Fibroblast of pulmonary artery (primary cell): ENCODE data around the gene EXOG.

Experiments
- DNase-seq: peaks from one replicate; pipeline ENCODE4 v3.0.0-alpha.2; 2010; ENCODE audit warnings: low read depth
- H3K4me3 ChIP-seq: replicated peaks from 2 replicates; pipeline ENCODE4 v1.5.1; 2011; ENCODE audit warnings: low read depth, mild to moderate bottlenecking, control low read depth, low read length, moderate library complexity
- CTCF ChIP-seq: IDR thresholded peaks from 2 replicates; pipeline ENCODE4 v1.5.1; 2011; ENCODE audit warnings: mild to moderate bottlenecking, control low read depth, low read length, inconsistent platforms; ENCODE audit errors: missing control alignments

EXOG gene

GRCh38 chr3:38560284-38560683 is 64.1 kb downstream of the EXOG start:
- DNase-seq: no peak
- no peak for TF ChIP-seq CTCF
- H3K4me3 ChIP-seq: no peak overlapping the region

DNA sequence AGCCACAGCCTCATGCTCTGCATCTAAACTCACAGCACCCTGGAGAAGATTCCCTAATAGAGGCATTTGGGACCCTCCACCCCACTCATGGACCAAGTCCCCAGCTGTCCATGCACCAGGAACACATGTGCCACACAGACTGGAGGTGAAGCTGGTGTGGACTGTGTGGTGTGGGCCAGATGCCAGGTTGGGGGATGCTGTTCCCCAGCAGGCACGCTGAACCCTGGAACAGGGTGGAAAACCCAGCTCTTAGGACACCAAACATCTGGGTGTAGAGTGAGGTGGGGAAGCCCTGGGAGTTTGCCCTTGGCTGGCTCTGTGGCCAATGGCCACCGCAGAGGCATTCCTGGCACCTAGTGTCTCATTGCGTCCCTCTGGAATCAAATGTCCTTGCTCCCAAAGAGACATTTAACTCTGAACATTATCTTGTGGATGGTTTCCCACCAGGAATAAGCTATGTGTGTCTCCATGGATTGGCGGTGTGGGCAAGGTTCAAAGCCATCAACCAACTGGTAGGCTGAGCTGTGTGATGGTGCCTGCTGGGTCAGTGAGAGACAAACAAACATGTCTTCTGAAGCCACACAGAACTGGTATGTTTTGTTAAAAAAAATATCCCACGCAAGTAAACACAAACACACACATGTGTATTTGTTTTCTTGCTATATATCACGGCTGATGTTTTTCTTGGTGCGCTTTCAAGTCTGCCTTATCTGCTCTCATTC is 65.0 kb downstream of the EXOG start:
- no peak for DNase-seq
- no peak overlapping the region for H3K4me3 ChIP-seq
- no peak for TF ChIP-seq CTCF

GRCh38 chr3:38561746-38562466 is 65.8 kb downstream of the EXOG start:
- H3K4me3 ChIP-seq: no peak overlapping the region
- DNase-seq: no peak
- TF ChIP-seq CTCF: no peak

GRCh38 chr3:38562467-38562925 is 66.4 kb downstream of the EXOG start:
- no peak for DNase-seq
- TF ChIP-seq CTCF: no peak

GRCh38 chr3:38563070-38563885 is 67.1 kb downstream of the EXOG start:
- no peak for TF ChIP-seq CTCF
- no peak for DNase-seq
- no peak overlapping the region for H3K4me3 ChIP-seq

More at GRCh38 chr3:38562467-38562925, 66.4 kb downstream of the EXOG start:
- H3K4me3 ChIP-seq: no peak overlapping the region

DNA sequence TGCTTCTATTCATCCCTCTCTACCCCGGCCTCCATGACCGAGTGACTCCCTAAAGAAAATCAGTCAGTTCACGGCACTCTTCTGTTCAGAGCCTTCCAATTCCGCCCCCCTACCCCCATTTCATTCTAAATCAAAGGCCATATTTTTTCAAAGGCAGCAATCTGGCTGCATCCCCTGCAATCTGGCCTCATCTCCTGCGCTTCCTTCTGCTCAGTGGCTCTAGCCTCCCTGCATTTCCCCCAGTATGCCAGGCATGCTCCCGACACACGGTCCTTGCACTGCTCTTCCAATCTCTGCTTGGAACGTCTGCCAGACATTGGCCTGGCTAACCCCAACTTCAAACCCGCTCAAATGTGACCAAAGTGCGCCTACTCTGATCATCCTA is 67.7 kb downstream of the EXOG start:
- no peak for DNase-seq
- no peak for TF ChIP-seq CTCF
- no peak overlapping the region for H3K4me3 ChIP-seq
